ENCODE data around the gene PCDHA12.
"Not testable (repeated sequence)": the region's sequence is repeated elsewhere in the genome, so short reads cannot be mapped to it uniquely, and the experiment has no call there.

The PCDHA12 gene

GRCh38 chr5:140868721-140869554 lies 6.2 kb upstream of the PCDHA12 start, which contains the start of gene PCDHA11:
TSS of gene PCDHA11 (plus strand) at chr5:140868957. CDS start at chr5:140869104, 147 bp downstream.
- Histone ChIP-seq H3K27me3 (peaks cover 0 to 5% of the 10 kb centered on the region in 2 donors), H3K9me3 (peaks cover 10 to 41% (median 32%) of the 10 kb centered on the region in 3 donors), H3K4me1 (no peaks in the 10 kb centered on the region), H3K27ac (no peak within 1 kb of the TSS), H3K36me3 (no peaks in the 10 kb centered on the region), H3K4me3 (no peak within 1 kb of the TSS)
- TF ChIP-seq CTCF (IDR thresholded peaks at IDR 0.05) = no peak
- no peak for DNase-seq
- intact Hi-C loops (cut with DNase I; ENCODE audit: low total_unique reads) = no loop called here

- Histone ChIP-seq H3K27me3 (peaks cover 0 to 5% of the 10 kb centered on the region in 2 donors), H3K9me3 (peaks cover 10 to 44% (median 32%) of the 10 kb centered on the region in 3 donors), H3K4me1 (no peaks in the 10 kb centered on the region), H3K27ac (no peak overlapping the region), H3K4me3 (no peak overlapping the region), H3K36me3 (peaks cover 0 to 2% (median 0%) of the 10 kb centered on the region in 3 donors)
- intact Hi-C loops (cut with DNase I; ENCODE audit: low total_unique reads) = no loop called here
- TF ChIP-seq CTCF (IDR thresholded peaks at IDR 0.05) = no peak
- DNase-seq = no peak
These were observed 5.6 kb upstream of the PCDHA12 start for GRCh38 chr5:140869555-140869886.

GRCh38 chr5:140870221-140871201 lies 4.6 kb upstream of the PCDHA12 start:
- Histone ChIP-seq H3K27me3 (peaks cover 0 to 5% of the 10 kb centered on the region in 2 donors), H3K27ac (no peak overlapping the region), H3K4me1 (no peaks in the 10 kb centered on the region), H3K4me3 (no peak overlapping the region), H3K9me3 (peaks cover 10 to 50% (median 36%) of the 10 kb centered on the region in 3 donors), H3K36me3 (peaks cover 0 to 4% (median 0%) of the 10 kb centered on the region in 3 donors)
- intact Hi-C loops (cut with DNase I; ENCODE audit: low total_unique reads) = no loop called here
- no peak for DNase-seq
- no peak for TF ChIP-seq CTCF (IDR thresholded peaks at IDR 0.05)

- H3K4me1 ChIP-seq; H3K4me3 ChIP-seq; H3K27ac ChIP-seq; H3K27me3 ChIP-seq; DNase-seq; intact Hi-C loops (cut with DNase I; ENCODE audit: low total_unique reads); H3K36me3 ChIP-seq: not testable (repeated sequence)
- peaks cover 0 to 58% (median 43%) of the 10 kb centered on the region in 3 donors for H3K9me3 ChIP-seq
These were observed 1.6 kb downstream of the PCDHA12 start for GRCh38 chr5:140876541-140877261.

- Histone ChIP-seq H3K9me3 (peaks cover 0 to 63% (median 48%) of the 10 kb centered on the region in 3 donors), H3K27me3 (peaks cover 0 to 5% of the 10 kb centered on the region in 2 donors), H3K36me3 (peaks cover 0 to 4% (median 0%) of the 10 kb centered on the region in 3 donors), H3K4me1 (no peaks in the 10 kb centered on the region), H3K27ac (no peak overlapping the region), H3K4me3 (no peak overlapping the region)
- no peak for TF ChIP-seq CTCF (IDR thresholded peaks at IDR 0.05)
- intact Hi-C loops (cut with DNase I; ENCODE audit: low total_unique reads) = no loop called here
- DNase-seq = peak in 1 of 2 donors; percentile 64
These were observed 2.1 kb downstream of the PCDHA12 start for GRCh38 chr5:140877262-140877581.

All from tibial artery (tissue), 4 donors.